AG04449 (cell line): ENCODE data around the gene ALK.

Experiments
- CTCF ChIA-PET: fragments of 350-600 bp; formaldehyde crosslinking; extraction: SDS; loops from one replicate; lab custom pipeline; 2021; ENCODE audit warnings: antibody characterized with exemption; lab: Yijun Ruan, JAX
- POLR2A ChIA-PET: fragments of 400-600, 350-600 bp; formaldehyde crosslinking; extraction: SDS; loops from one replicate; lab custom pipeline; 2020; ENCODE audit warnings: antibody characterized with exemption, inconsistent platforms; lab: Yijun Ruan, JAX
- DNase-seq: peaks from one replicate; pipeline ENCODE4 v3.0.0-alpha.2; 2010; ENCODE audit warnings: low read depth, low spot score
- H3K4me3 ChIP-seq: 2 replicates; pipeline ENCODE4 v1.5.1; 2011; ENCODE audit warnings: low read depth, mild to moderate bottlenecking, control low read depth, low read length
- TF ChIP-seq, protein P1 (sequence below): IDR thresholded peaks from one replicate; pipeline ENCODE4 v1.5.1; 2011; ENCODE audit warnings: mild to moderate bottlenecking, moderate library complexity, low read length, control low read depth, inconsistent platforms; ENCODE audit not compliant: insufficient read depth; ENCODE audit errors: missing control alignments

The ALK gene

DNA sequence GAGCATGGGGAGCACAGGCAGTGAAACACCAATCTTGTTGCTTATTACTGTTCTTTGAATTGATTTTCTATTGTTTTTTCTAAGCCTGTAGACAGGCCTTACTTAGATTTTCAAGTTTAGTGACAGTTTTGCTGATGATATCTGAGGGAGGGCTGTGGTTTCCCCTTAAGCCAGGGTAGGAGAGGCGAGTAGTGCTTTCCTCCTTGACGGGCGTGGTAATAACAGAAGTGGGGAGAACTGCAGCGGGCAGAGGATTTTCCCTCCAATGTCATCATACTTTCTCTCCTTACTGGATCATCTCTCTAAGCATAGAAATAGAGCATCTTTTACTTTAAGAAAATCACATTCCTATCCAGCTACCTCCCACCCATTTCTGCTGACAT lies 314.4 kb downstream of the ALK start:
- ChIA-PET CTCF (no interaction called here), POLR2A (interaction anchor here (1.1 kb wide), 1 partner anchor 21 kb away, joined by 4 read pairs; no protein-coding TSS in a partner anchor)
- no peak for DNase-seq
- H3K4me3 ChIP-seq, result no peak overlapping the region
- TF ChIP-seq, protein P1, sequence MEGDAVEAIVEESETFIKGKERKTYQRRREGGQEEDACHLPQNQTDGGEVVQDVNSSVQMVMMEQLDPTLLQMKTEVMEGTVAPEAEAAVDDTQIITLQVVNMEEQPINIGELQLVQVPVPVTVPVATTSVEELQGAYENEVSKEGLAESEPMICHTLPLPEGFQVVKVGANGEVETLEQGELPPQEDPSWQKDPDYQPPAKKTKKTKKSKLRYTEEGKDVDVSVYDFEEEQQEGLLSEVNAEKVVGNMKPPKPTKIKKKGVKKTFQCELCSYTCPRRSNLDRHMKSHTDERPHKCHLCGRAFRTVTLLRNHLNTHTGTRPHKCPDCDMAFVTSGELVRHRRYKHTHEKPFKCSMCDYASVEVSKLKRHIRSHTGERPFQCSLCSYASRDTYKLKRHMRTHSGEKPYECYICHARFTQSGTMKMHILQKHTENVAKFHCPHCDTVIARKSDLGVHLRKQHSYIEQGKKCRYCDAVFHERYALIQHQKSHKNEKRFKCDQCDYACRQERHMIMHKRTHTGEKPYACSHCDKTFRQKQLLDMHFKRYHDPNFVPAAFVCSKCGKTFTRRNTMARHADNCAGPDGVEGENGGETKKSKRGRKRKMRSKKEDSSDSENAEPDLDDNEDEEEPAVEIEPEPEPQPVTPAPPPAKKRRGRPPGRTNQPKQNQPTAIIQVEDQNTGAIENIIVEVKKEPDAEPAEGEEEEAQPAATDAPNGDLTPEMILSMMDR, result no peak

DNA sequence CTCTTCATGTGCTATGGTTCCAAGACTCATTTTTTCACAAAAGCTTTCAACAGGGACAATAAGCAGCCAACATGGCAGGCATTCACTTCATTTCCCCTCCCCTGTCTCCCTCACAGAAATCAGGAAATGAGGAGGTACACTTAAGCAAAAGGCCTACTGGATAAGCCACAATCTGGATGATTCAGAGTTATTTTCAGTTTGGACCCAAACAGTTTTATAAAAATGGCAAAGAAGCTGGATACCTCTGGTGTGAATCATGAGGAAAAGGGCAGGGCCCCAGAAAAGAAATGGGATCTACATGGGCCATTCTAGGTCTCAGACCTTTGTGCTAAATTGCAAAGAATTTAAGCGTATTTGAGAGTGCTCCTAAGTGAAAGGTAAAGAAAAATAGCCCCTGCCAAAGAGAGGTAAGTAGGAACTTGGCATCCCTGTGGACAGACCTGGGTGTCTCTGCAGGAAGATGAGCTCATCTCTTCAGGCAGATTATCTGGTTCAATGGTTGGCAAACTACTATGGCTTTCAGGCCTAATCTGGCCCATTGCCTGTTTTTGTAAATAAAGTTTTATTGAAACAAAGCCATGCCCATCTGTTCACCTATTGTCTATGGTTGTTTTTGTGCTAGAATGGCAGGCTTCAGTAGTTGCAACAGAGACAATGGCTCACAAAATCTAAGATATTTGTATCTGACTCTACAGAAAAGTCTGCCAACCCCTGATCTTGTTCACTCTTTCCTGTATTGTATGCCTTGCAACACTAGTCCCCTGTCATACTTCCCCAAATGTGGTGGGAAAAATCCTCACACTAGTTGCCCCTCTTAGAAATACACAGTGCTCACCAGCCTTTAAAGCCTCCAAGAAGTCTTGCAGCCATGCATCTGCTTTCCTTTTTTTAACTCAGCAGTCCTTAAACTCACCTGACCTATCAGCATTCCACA lies 315.0 kb downstream of the ALK start:
- TF ChIP-seq, protein P1, result no peak
- H3K4me3 ChIP-seq, result no peak overlapping the region
- peak; percentile 61 for DNase-seq
- POLR2A ChIA-PET, result interaction anchor here (1.1 kb wide), 2 partner anchors 20 to 22 kb away, joined by 3 to 4 read pairs; no protein-coding TSS in a partner anchor
- CTCF ChIA-PET, result no interaction called here

DNA sequence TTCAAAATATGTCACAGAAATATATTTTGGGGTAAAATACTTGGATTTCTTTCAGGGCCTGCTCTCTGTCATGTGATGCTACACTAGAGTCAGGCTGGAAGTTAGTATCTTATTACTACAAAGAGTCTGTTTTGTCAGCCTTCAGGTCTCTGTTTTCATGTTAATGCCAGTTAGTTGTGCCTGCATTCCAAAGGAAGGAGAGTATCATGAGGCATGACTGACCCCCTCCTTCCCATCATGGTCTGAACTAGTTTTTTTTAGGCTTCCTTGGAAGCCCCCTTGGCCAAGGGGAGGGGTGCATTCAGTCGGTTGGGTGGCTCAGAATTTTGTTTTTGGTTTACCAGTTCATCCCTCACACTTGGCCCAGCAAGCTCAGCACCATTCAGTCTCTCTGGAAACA lies 318.0 kb downstream of the ALK start:
- ChIA-PET POLR2A (no interaction called here), CTCF (no interaction called here)
- H3K4me3 ChIP-seq, result no peak overlapping the region

DNA sequence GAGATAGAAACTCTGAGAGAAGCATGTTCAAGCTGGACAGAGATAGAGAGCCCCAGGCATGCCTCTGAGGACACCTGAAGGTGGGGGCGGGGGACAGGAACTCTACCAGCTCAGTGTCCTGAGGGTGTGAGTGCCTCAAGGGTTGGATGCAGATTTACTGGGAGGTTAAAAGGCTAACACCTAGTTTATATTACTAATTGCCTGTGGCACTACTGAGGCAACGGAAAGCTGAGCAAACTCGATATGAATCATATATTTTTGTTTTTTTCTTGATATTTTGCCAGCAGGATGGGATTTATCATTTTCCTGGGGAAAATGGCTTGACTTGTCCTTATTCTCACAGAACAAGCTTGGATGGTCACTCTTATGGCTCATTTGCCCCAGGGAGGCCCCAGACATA lies 319.5 kb downstream of the ALK start:
- no peak overlapping the region for H3K4me3 ChIP-seq
- TF ChIP-seq, protein P1, result no peak
- POLR2A ChIA-PET, result no interaction called here
- CTCF ChIA-PET, result no interaction called here
- no peak for DNase-seq

More for the DNA sequence above, 318.0 kb downstream of the ALK start:
- DNase-seq, result no peak
- TF ChIP-seq, protein P1, result no peak

DNA sequence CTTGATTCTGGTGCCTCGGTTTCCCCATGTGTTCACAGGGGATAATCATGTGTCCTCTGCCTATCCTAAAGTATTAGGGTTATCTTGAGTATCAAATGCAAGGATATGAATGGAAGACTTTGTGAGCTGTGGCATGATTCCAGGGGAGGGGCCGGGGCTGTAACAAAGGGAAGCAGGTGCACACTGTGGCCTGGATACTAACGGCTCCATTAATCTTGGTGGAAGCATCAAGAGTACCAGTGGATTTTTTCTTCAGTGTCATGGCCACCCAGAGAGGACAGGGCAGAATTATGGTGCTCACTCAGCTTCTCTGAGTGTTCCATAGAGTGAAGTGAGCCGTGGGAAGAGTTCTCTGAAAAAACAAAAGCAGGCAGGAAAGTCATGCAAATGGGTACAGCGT lies 320.1 kb downstream of the ALK start:
- CTCF ChIA-PET, result no interaction called here
- H3K4me3 ChIP-seq, result no peak overlapping the region
- no peak for DNase-seq
- TF ChIP-seq, protein P1, result no peak
- POLR2A ChIA-PET, result no interaction called here

DNA sequence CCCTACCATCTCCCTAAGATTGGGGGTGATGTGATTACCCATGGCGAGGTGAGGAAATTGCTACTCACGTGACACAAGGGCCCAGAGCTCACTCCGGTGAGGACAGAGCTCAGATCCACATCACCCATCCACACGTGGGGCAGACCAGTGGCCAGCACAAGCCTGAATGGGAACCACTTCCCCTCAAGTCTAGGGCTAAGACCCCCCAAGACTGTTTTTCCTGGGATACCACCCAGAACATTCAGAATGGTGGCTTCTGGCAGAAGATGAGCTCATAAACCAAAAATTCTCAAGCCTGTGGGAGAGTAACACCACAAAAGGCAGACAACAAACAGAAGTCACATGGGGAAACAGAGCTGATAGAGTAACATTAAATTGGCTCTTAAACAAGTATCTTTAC lies 321.4 kb downstream of the ALK start:
- no peak for DNase-seq
- H3K4me3 ChIP-seq, result no peak overlapping the region
- TF ChIP-seq, protein P1, result no peak
- CTCF ChIA-PET, result no interaction called here
- POLR2A ChIA-PET, result no interaction called here
